ENCODE data around the gene RGPD6.
"Not testable (repeated sequence)": the region's sequence is repeated elsewhere in the genome, so short reads cannot be mapped to it uniquely, and the experiment has no call there.

Gene RGPD6

DNA sequence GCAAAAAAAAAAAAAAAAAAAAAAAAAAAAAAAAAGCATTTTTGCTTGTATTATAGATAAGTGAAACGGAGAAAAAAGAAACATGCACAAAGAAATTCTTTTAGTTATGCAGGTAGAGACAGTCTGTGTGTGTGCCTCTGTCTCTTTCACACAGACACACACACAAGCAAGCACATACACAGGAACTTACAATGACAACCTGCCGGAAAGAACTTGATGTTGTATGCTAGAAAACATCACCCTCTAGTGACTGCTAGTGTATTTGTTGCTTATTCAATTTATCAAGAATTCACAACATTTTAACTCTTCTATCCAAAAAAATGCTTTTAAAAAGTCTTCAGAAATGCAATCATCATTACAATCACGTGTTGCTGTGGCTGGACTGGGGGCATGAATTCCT lies 95.8 kb downstream of the RGPD6 start:
- not testable (repeated sequence) for DNase-seq (ENCODE audit: low read depth)

DNA sequence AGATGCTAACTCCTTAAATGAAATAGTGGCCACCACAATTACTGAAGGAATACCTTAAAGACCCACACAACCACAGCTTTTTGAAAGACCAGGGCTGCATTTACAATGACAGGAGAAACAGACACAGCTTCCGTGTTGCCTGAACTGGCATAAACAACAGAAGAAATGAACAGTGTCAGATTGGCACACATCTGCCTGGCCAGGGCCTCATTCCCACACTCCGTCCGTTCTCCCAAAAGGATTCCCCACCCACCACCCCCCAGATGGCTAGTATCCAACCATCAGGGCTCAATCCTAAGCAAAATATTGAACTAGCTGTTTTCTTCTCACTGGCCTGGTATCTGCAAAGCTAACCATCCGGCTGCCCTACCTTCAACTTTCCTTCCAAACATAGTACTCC lies 96.9 kb downstream of the RGPD6 start:
- not testable (repeated sequence) for DNase-seq (ENCODE audit: low read depth)

DNA sequence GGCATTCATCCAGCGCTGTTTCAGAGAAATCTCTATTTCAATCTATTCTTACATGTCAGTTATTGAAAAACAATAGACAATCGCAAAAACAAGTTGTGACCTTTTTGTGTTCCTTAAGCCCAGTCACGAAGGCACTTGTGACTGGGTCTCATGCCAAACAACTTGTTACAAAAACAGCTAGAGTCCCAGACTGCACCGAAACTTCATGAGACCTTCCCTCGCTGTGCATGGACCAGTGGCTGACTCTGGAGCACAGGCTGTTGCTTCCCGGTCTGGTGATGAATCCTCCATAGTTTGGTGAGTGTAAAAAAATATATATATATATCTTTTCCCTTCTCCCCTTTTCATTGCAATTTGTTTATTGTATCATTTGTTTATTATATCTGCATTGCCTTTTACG lies 99.7 kb downstream of the RGPD6 start:
- not testable (repeated sequence) for DNase-seq (ENCODE audit: low read depth)

DNA sequence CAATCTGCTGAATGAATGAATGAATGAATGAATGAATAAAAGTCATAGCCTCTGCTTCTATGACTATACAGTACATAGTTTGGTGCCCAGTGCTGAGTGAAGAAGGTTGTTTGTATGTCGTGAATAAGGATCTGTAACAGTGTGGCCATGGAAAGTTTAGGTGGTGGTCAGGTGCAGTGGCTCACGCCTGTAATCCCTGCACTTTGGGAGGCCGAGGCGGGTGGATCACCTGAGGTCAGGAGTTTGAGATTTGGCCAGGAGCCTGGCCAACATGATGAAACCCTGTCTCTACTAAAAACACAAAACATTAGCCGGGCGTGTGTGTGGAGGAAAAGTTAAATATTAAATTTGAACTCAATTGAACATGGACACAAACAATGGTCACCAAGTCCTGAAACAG lies 100.1 kb downstream of the RGPD6 start:
- not testable (repeated sequence) for DNase-seq (ENCODE audit: low read depth)

DNA sequence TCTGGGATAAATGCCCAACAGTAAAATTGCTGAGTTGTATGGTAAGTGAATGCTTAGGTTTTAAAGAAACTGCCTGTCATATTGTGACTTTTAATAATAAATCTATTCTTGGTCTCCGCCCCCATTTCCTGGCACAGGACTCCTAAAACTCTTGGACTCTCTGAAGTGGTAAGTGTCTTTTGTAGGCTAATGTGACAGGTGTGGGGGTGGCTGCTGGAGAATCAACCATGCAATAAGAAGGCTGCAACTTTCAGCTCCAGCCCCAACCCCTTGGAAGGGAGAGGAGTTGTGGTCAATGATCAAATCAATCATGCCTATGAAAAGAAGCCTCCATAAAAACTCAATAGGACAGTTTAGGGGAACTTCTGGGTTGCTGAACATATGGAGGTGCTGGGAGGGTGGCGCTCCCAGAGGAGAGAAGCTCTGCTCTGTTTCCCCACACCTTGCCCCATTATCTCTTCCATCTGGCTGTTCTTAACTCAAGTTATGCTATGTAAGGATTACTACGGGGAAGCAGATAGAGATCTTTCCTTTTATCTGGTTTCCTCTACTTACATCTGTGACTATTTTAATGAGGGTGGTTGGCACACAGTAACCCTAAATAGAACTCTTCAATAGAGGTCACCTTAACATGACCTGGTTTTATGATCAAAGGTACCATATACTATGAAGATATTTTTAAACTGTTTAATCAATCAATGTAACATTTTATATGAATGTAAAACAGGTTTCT lies 101.2 kb downstream of the RGPD6 start:
- DNase-seq (ENCODE audit: low read depth), result not testable (repeated sequence)

DNA sequence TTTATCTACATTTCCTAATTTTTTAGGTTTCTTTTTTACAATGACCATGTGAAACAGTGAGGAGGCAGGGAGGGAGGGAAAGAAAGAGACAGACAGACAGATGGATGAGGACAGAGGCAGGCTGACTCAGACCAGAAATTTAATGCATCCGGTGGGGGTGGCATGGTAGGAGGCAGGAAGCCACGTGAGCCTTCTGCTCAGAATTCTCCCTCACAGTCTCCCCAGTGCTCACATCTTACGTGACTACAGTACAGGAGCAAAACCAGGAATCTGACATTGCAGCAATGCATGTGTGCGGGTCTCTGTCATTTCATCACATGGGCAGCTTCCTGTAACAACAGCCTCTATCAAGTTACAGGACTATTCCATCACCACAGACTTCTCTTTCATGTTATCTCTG lies 102.1 kb downstream of the RGPD6 start:
- not testable (repeated sequence) for DNase-seq (ENCODE audit: low read depth)

DNA sequence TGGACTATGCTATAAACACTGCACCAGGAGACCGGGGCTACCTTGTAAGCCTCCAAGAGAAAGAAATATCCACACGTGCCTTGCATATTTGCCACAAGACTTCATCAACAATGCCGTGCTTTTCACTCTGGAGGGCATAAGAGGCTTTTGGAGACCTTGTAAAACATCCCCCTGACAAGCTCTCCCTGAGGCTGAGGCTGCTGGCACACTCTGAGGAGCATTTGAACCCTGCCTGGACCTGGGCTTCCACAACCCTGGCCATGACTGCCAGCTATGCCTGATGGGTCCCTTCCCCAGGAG lies 104.0 kb downstream of the RGPD6 start:
- not testable (repeated sequence) for DNase-seq (ENCODE audit: low read depth)

DNA sequence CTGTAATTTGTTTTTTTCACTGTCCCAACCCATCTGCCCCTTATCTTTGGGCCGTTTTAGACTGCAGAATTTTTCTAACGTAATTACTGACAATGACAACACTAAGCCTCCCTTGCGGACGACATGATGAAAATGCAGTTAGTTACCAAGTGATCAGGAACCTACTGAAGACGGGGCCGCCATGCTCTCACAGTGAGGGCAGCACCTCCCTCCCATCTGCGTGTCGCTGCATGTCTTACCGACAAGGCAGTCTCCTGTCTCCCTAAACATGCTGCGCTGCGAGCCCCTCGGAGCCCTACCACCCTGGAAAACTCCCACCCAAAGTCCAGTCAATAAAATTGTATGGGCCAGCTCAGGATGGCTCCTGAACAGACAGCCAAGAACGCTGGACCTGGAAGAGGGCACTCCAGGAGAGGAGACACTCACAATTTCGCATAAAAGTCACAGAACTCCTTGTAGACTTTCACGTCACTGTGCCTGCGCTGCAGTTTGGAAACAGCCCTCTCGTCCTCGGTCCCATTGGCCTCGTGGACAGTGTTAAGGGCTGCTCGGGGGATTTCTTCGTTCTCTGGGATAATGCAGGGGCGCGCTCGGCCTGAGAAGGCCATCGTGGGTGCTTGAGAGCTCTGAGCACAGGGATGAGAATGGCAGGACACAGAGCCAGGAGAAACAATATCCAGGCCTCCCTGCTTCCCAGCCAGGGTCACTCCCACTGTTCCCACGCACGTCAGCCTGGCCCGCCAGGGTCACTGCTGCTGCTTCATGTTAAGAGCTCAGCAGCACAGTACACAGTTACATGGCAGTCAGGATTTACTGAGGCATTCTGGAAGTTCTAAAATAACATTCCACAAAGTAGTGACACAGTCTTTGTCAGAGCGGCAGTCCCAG lies 104.6 kb downstream of the RGPD6 start, which contains the start of gene LIMS4:
Gene LIMS4, minus strand, starts transcription at position 646 of the 888 bp plus-strand sequence. Its CDS starts 38 bp downstream, at position 608.
- not testable (repeated sequence) for DNase-seq (ENCODE audit: low read depth)

DNA sequence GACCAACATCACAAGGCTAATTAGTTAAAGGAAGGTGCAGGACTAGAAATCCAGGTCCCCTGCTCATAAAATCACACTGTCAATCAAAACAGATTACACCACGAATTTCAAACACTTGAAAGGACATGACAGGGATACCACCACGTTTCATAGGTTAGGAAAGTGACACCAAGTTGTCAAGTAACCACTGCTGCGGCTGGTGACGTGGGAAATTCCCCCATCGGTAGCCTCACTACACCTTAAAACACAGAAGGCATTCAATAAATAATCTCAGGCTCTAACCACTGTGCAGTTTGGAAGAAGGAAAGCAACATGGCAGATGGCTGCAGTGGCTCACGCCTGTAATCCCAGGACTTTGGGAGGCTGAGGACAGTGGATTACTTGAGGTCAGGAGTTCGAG lies 108.1 kb downstream of the RGPD6 start:
- DNase-seq (ENCODE audit: low read depth), result not testable (repeated sequence)

DNA sequence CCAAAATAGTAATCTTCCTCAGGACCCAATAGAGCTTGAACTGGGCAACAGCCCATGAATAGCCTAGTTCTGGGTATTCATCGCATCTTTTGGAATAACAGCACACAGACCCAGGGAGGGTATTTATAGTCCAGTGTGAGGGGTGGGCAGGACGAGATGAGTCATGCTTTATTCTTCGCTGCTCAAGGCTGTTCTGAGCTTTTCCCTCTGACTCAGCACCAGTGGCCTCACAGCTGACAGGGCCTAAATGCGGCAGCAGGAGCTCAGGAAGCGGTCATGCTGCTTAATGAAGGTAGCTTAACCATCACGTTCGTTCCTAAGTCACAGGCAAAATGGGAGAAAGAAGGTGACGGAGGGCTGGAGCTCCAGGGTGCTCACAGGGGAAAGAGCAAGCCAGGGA lies 111.7 kb downstream of the RGPD6 start:
- DNase-seq (ENCODE audit: low read depth), result not testable (repeated sequence)
